Stimulated activated CD8-positive, alpha-beta memory T cell treated with anti-CD3 and anti-CD28 coated beads, Interleukin-12 subunit alpha, Interleukin-12 subunit beta, amount 100 ng/mL, for 4 hours (primary cell): ENCODE measurements around the gene NEK1.

ENCODE experiments used
- DNase-seq: peaks from one replicate; pipeline ENCODE4 v3.0.0-alpha.2; 2020; ENCODE audit warnings: low read depth

Gene NEK1

GRCh38 chr4:169417629-169418282 is 194.6 kb downstream of the NEK1 start:
- no peak for DNase-seq

GRCh38 chr4:169416997-169417396 is 195.4 kb downstream of the NEK1 start:
- no peak for DNase-seq

DNA sequence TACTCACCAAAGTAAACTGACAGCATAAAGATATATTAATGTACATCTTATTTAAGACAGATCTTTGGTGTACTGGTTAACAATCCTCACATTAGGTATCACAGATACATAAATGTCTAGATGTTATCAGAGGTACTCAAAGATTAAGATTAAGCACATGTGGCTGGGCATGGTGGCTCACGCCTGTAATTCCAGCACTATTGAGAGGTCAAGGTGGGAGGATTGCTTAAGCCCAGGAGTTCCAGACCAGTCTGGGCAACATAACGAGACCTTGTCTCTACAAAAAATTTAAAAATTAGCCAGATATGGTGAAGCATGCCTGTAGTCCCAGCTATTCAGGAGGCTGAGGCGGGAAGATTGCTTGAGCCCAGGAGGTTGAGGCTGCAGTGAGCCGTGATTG is 195.9 kb downstream of the NEK1 start:
- DNase-seq, result no peak

DNA sequence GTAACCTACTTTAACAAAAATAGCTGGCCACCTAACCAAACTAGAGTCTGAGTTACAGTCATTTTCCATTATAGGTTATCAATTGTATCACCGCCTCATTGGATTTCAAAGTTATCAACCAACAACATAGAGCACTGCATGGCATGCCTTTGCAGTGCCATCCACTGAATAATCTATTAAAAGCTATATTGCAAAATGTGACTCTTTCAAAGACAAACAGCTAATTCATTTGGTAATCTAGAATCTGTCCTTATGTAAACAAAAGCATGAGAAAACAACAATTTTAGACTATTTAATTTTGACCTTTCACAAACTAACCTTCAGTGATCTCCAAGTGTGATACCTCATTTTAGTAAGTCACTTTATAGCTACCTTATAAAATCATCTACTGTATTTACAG is 197.5 kb downstream of the NEK1 start:
- DNase-seq, result no peak

DNA sequence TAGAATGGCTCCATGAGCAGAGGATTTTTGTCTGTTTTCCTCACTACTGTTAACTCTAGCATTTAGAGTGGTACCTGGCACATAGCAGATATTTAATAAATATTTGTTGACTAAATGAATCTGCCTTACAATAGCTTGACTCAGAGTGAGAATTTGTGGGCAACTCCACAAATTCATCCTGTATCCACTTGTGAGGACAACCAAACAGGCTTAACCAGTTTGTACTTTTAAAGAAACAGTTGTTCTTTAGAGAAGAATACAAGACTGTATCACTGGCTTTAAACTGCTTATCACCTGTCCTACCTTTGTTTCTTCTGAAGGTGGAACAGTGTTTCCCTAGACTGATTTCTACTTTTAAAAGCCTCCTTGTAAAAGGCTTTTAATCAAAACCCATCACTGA is 200.3 kb downstream of the NEK1 start:
- DNase-seq, result no peak

- no peak for DNase-seq
These were observed 201.3 kb downstream of the NEK1 start for GRCh38 chr4:169410839-169411770.

- no peak for DNase-seq
These were observed 205.1 kb downstream of the NEK1 start for GRCh38 chr4:169407217-169407845.

DNA sequence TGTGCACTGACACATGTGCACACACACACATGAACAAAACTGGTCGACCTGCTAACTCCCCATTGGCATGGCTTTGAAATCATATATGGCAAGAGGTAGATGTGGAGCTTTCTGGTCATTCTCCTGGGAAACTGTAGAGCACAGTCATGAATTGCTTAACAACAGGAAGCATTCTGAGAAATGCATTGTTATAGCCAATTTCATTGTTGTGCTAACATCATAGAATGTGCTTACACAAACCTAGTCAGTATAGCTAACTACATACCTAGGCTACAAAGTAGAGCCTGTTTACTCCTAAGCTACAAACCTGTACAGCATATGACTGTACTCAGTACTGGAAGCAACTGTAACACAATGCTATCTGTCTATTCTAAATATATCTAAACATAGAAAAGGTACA is 207.4 kb downstream of the NEK1 start:
- DNase-seq, result no peak

DNA sequence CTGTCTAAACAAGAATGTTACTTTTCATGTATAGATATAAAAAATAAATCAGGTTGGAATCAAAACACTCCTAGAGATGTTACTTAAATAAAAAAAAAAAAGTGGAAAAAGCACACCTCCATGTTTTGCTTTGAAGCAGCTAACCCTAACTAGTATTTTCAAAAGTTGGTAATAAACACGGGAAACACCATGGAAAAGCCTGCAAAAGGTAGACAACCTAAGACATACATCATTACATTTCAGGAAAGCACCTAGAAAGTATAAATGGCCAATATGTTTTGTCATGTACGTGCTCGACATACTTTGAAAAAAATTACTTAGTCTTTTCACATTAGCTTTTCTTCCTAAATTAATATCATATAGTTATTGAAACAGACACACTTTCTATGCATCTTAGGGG is 211.6 kb downstream of the NEK1 start:
- DNase-seq, result no peak

GRCh38 chr4:169399976-169400767 is 212.2 kb downstream of the NEK1 start:
- DNase-seq, result no peak

DNA sequence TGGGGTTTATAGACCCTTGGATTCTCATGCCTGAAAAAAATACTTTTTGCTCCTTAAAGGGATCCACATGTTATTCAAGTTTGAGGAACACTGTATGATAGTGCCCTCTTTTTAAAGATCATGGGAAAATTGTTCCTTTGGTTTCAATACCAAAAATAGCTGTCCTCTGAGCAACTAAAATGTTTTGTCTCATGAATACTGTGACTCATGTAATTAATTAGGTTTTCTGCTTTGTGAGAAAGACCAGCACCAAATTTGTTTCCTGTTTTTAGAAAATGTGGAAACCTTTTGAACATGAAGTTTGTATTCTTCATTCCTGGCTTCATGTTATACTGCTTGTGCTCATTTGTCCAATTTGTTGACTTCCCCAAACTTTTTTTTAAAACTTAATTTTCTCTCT is 214.1 kb downstream of the NEK1 start:
- DNase-seq, result no peak

- no peak for DNase-seq
These were observed 214.6 kb downstream of the NEK1 start for GRCh38 chr4:169397762-169398161.

DNA sequence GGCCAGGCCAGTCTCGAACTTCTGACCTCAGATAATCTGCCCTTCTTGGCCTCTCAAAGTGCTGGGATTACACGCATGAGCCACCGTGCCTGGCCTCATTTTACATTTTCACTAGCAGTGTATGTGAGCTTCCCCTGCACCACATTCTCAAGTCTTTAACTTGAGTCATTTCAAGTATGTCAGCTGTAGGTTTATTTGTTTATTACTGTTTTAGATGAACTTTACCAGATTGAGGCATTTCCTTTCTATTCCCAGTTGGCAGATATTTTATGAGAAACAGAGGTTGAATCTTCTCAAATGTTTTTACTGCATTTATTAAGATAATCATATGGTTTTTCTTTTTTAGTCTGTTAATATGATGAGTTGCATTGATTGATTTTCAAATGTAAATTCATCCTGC is 227.0 kb downstream of the NEK1 start:
- DNase-seq, result no peak

- no peak for DNase-seq
These were observed 227.6 kb downstream of the NEK1 start for GRCh38 chr4:169384779-169385178.

GRCh38 chr4:169383724-169384123 is 228.7 kb downstream of the NEK1 start:
- DNase-seq, result no peak

GRCh38 chr4:169379688-169380087 is 232.7 kb downstream of the NEK1 start:
- DNase-seq, result no peak

DNA sequence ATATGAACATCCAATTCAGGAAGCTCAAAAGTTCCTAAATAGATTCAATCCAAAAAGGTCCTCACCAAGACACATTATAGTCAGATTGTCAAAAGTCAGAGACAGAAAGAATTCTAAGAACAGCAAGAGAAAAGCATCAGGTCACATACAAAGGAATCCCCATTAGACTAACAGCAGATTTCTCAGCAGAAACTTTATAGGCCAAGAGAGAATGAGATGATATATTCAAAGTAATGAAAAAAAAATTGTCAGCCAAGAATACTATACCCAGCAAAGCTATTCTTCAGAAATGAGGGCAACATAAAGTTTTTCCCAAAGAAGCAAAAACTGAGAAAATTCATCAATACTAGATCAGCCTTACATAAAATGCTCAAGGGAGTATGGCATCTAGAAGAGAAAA is 235.0 kb downstream of the NEK1 start:
- DNase-seq, result no peak

DNA sequence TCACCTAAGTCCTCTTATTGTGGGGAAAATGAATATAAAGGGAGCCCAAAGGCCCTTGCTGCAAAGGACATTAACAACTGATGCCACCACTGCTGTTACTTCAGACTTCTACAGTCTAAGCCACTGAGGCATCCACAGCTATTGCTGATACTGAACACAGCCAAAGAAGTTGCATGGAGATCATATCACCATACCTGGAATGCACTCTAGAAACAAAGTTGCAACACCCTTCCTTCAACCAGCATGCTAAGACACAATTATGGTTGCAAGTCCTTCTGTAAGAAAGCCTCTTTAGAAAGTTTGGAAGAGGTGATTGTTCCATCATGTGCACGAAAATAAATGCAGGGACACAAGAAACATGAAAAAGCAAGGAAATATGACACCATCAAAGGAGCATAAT is 236.0 kb downstream of the NEK1 start:
- no peak for DNase-seq

GRCh38 chr4:169372791-169373190 is 239.6 kb downstream of the NEK1 start:
- DNase-seq, result no peak

DNA sequence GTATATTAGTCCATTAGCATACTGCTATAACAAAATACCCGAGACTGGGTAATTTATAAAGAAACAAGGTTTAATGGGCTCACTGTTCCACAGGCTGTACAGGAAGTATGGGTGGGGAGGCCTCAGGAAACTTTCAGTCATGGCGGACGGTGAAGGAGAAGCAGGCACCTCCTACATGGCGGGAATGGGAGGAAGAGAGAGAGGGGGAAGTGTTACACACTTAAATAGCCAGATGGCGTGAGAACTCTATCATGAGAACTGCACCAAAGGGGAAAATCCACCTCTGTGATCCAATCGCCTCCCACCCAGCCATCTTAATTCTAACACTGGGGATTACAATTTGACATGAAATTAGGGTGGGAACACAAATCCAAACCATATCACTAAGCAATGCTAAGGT is 242.7 kb downstream of the NEK1 start:
- DNase-seq, result no peak

GRCh38 chr4:169367826-169368225 is 244.6 kb downstream of the NEK1 start:
- no peak for DNase-seq

- no peak for DNase-seq
These were observed 245.6 kb downstream of the NEK1 start for GRCh38 chr4:169366821-169367220.
